IMR-90 (cell line): ENCODE measurements around the gene KBTBD7. TPM values are rescaled to one million over a fixed set of nuclear protein-coding genes. Genes with fewer than 3 reads are reported as not detected.

ENCODE experiments used
- ATAC-seq: fragments of 200-7000 bp; cut with Tn5 transposase; 2 replicates; pipeline ENCODE4 v1.9.1; 2020; ENCODE audit warnings: low read depth, mild to moderate bottlenecking, moderate library complexity
- BruUV-seq: library from RNA; stranded (reverse); fragments of 400-500 nt; replicated peaks from 2 replicates; lab custom pipeline; 2021; lab: Mats Ljungman, UMichigan
- CTCF ChIA-PET: fragments of 300-600 bp; formaldehyde crosslinking; extraction: SDS; loops from one replicate; lab custom pipeline; 2021; ENCODE audit warnings: antibody characterized with exemption; lab: Yijun Ruan, JAX
- POLR2A ChIA-PET: fragments of 300-600 bp; sonication (Branson Sonifier 250); formaldehyde crosslinking; loops from one replicate; lab custom pipeline; 2022; ENCODE audit warnings: antibody characterized with exemption; ENCODE audit not compliant: unreplicated experiment; lab: Charles Lee
- DNase-seq: peaks from one replicate; pipeline ENCODE4 v3.0.0; 2013
- H2AFZ ChIP-seq: replicated peaks from 2 replicates; pipeline ENCODE3; 2013; ENCODE audit warnings: low read length, mild to moderate bottlenecking; ENCODE audit not compliant: poor library complexity
- H2AK5ac ChIP-seq: 2 replicates; pipeline ENCODE4 v1.6.1; 2013; ENCODE audit warnings: low read depth, low read length, inconsistent platforms
- H2AK9ac ChIP-seq: replicated peaks from 2 replicates; pipeline ENCODE3; 2013; ENCODE audit warnings: mild to moderate bottlenecking, low read depth, low read length, moderate library complexity; ENCODE audit not compliant: poor library complexity
- H2BK120ac ChIP-seq: 2 replicates; pipeline ENCODE4 v1.6.1; 2013; ENCODE audit warnings: low read depth, low read length, inconsistent platforms
- H2BK15ac ChIP-seq: 3 replicates; pipeline ENCODE4 v1.6.1; 2013; ENCODE audit warnings: low read depth, low read length, inconsistent platforms
- H2BK20ac ChIP-seq: 2 replicates; pipeline ENCODE4 v1.6.1; 2013; ENCODE audit warnings: low read depth, mild to moderate bottlenecking, inconsistent platforms, low read length, moderate library complexity
- H2BK5ac ChIP-seq: 2 replicates; pipeline ENCODE4 v1.6.1; 2013; ENCODE audit warnings: mild to moderate bottlenecking, low read depth, low read length, inconsistent platforms; ENCODE audit not compliant: poor library complexity, severe bottlenecking
- H3K14ac ChIP-seq: replicated peaks from 2 replicates; pipeline ENCODE4 v1.6.1; 2013; ENCODE audit warnings: low read depth, low read length, inconsistent platforms
- H3K18ac ChIP-seq: 2 replicates; pipeline ENCODE4 v1.6.1; 2013; ENCODE audit warnings: low read depth, low read length, control low read depth
- H3K23ac ChIP-seq: 2 replicates; pipeline ENCODE4 v1.6.1; 2013; ENCODE audit warnings: low read depth, low read length, inconsistent platforms
- H3K27ac ChIP-seq: 2 replicates; pipeline ENCODE4 v1.5.1; 2013; ENCODE audit warnings: mild to moderate bottlenecking, control low read depth, low read length; ENCODE audit not compliant: insufficient read depth
- H3K27me3 ChIP-seq: 2 replicates; pipeline ENCODE4 v1.6.1; 2013; ENCODE audit warnings: low read length; ENCODE audit not compliant: control insufficient read depth, insufficient read depth
- H3K36me3 ChIP-seq: 2 replicates; pipeline ENCODE4 v1.6.1; 2013; ENCODE audit warnings: low read length, mixed read lengths; ENCODE audit not compliant: control insufficient read depth, insufficient read depth
- H3K4ac ChIP-seq: 2 replicates; pipeline ENCODE4 v1.6.1; 2013; ENCODE audit warnings: low read depth, low read length, inconsistent platforms
- H3K4me1 ChIP-seq: 2 replicates; pipeline ENCODE4 v1.6.1; 2013; ENCODE audit warnings: low read length, mixed read lengths; ENCODE audit not compliant: control insufficient read depth, insufficient read depth
- H3K4me2 ChIP-seq: 2 replicates; pipeline ENCODE4 v1.6.1; 2013; ENCODE audit warnings: low read depth, mild to moderate bottlenecking, control low read depth, low read length, moderate library complexity
- H3K4me3 ChIP-seq: 2 replicates; pipeline ENCODE4 v1.5.1; 2013; ENCODE audit warnings: low read depth, mild to moderate bottlenecking, control low read depth, low read length, moderate library complexity; ENCODE audit not compliant: insufficient read depth
- H3K56ac ChIP-seq: 2 replicates; pipeline ENCODE4 v1.6.1; 2013; ENCODE audit warnings: low read length, inconsistent platforms; ENCODE audit not compliant: insufficient read depth; ENCODE audit errors: extremely low read depth
- H3K79me1 ChIP-seq, 2 experiments: 2 replicates each; pipeline ENCODE4 v1.6.1; 2013; ENCODE audit warnings: low read length in 2 of 2, inconsistent platforms in 1 of 2, low read depth in 1 of 2
- H3K9ac ChIP-seq: 2 replicates; pipeline ENCODE4 v1.6.1; 2013; ENCODE audit warnings: low read depth, low read length, control low read depth
- H3K9me1 ChIP-seq: 2 replicates; pipeline ENCODE4 v1.6.1; 2013; ENCODE audit warnings: low read length, inconsistent platforms; ENCODE audit not compliant: insufficient read depth
- H3K9me3 ChIP-seq: 2 replicates; pipeline ENCODE4 v1.6.1; 2013; ENCODE audit warnings: low read length; ENCODE audit not compliant: control insufficient read depth, insufficient read depth
- H4K20me1 ChIP-seq: 2 replicates; pipeline ENCODE4 v1.6.1; 2013; ENCODE audit warnings: low read length, inconsistent platforms; ENCODE audit not compliant: insufficient read depth
- H4K5ac ChIP-seq: 2 replicates; pipeline ENCODE4 v1.6.1; 2013; ENCODE audit warnings: mild to moderate bottlenecking, low read depth, low read length, control low read depth
- H4K8ac ChIP-seq, 2 experiments: 2 replicates each; pipeline ENCODE4 v1.6.1; 2013; ENCODE audit warnings: low read depth in 2 of 2, low read length in 2 of 2, control low read depth in 1 of 2, inconsistent platforms in 1 of 2
- H4K91ac ChIP-seq: 2 replicates; pipeline ENCODE4 v1.6.1; 2013; ENCODE audit warnings: low read depth, low read length, inconsistent platforms; ENCODE audit not compliant: insufficient read depth
- FOS ChIP-seq: fragments of 150-350 bp; IDR thresholded peaks from 2 replicates; pipeline ENCODE4 v1.6.1; 2016; ENCODE audit warnings: low read depth, low read length
- RAD21 ChIP-seq: IDR thresholded peaks from 2 replicates; pipeline ENCODE4 v1.6.1; 2012; ENCODE audit warnings: low read length, improper control_type of control experiment
- dilution Hi-C: fragments of 300-500 bp; cut with HindIII; formaldehyde crosslinking; loops from one replicate; pipeline ENCODE4 v1.14.3; 2018; ENCODE audit warnings: low sequenced_read_pairs; ENCODE audit not compliant: unreplicated experiment
- in situ Hi-C: fragments of 300-500 bp; cut with MboI; formaldehyde crosslinking; loops from 3 replicates; pipeline ENCODE4 v1.14.3; 2019; ENCODE audit warnings: low sequenced_read_pairs, inconsistent platforms, mixed read lengths
- intact Hi-C: fragments of 100-400 bp; cut with micrococcal nuclease; formaldehyde crosslinking; loops from 2 replicates; pipeline ENCODE4 v1.10.0; 2022
- polyA plus RNA-seq, 3 experiments: library from polyadenylated mRNA; depleted of rRNA; stranded (reverse); fragments of >200 nt; gene quantifications; 2 replicates each; pipeline ENCODE4 v1.2.3, GENCODE V29; 2012; ENCODE audit warnings: low replicate concordance in 1 of 3
- total RNA-seq: library from RNA; depleted of rRNA; stranded (reverse); fragments of >200 nt; gene quantifications from 2 replicates; pipeline ENCODE4 v1.2.3, GENCODE V29; 2012

The KBTBD7 gene
- total and polyA plus RNA-seq, 2 of the 4 experiments (the other 2 are of a cell fraction), result 2.1 to 7.9 TPM

- Histone ChIP-seq H3K36me3 (no peaks in the 10 kb centered on the region), H4K8ac (peak overlapping the region in 1 of 2 experiments; percentile 45; a peak in 1 of 4 replicates), H2AK5ac (no peak overlapping the region), H3K18ac (peak overlapping the region; percentile 57; the same call in 1 of the 2 replicates), H3K9ac (no peak overlapping the region), H2BK15ac (no peak overlapping the region; the same call in 2 of the 3 replicates), H2BK120ac (peak overlapping the region; percentile 61), H3K14ac (no peak overlapping the region), H3K4me3 (no peak overlapping the region), H3K23ac (no peak overlapping the region), H2BK20ac (no peak overlapping the region), H3K9me1 (no peaks in the 10 kb centered on the region), H3K56ac (no peak overlapping the region), H3K79me1 (no peaks in the 10 kb centered on the region), H4K91ac (peak overlapping the region; percentile 62; the same call in 1 of the 2 replicates), H3K27me3 (no peaks in the 10 kb centered on the region), H3K4me2 (peak overlapping the region; percentile 67; the same call in 1 of the 2 replicates), H2BK5ac (peak overlapping the region; percentile 93), H3K9me3 (no peaks in the 10 kb centered on the region), H4K20me1 (no peaks in the 10 kb centered on the region), H2AFZ (no peak overlapping the region), H2AK9ac (no peak overlapping the region), H3K27ac (peak overlapping the region; percentile 27; the same call in 1 of the 2 replicates), H3K4me1 (peaks cover 12% of the 10 kb centered on the region), H4K5ac (peak overlapping the region; percentile 44), H3K4ac (no peak overlapping the region)
- POLR2A ChIA-PET, result no interaction called here
- peak; percentile 72 for ATAC-seq
- CTCF ChIA-PET, result no interaction called here
- BruUV-seq, result no TSS peak
- TF ChIP-seq RAD21 (no peak), FOS (peak; percentile 19; the same call in 1 of the 2 replicates)
- intact Hi-C loops (no loop called here), in situ Hi-C loops (no loop called here), dilution Hi-C loops (no loop called here)
- DNase-seq, result peak; percentile 82
These were observed 21.8 kb upstream of the KBTBD7 start for GRCh38 chr13:41216160-41216559.
